8988T (cell line): ENCODE results near the gene PGAM4.
"Not testable (repeated sequence)": the region's sequence is repeated elsewhere in the genome, so short reads cannot be mapped to it uniquely, and the experiment has no call there.

Source experiments
- DNase-seq: peaks from one replicate; pipeline ENCODE4 v3.0.0; 2011

Gene PGAM4

GRCh38 chrX:77924320-77924859 lies 45.0 kb downstream of the PGAM4 start:
- DNase-seq: no peak

GRCh38 chrX:77922787-77923186 lies 46.7 kb downstream of the PGAM4 start:
- no peak for DNase-seq

- not testable (repeated sequence) for DNase-seq
Observed at GRCh38 chrX:77919370-77919769, 50.1 kb downstream of the PGAM4 start.

- DNase-seq: no peak
Observed at GRCh38 chrX:77918568-77918967, 50.9 kb downstream of the PGAM4 start.
